PC-9 (cell line): ENCODE data around the gene PBX4. TPM values are rescaled to one million over a fixed set of nuclear protein-coding genes. Genes with fewer than 3 reads are reported as not detected.

Experiments
- BruUV-seq: library from RNA; stranded (reverse); fragments of 400-500 nt; replicated peaks from 2 replicates; lab custom pipeline; 2021; lab: Mats Ljungman, UMichigan
- CTCF ChIA-PET: fragments of 300-600 bp; sonication (Branson Sonifier 250); formaldehyde crosslinking; loops from one replicate; lab custom pipeline; 2022; ENCODE audit warnings: antibody characterized with exemption; lab: Charles Lee
- POLR2A ChIA-PET: fragments of 300-600 bp; sonication (Branson Sonifier 250); formaldehyde crosslinking; loops from one replicate; lab custom pipeline; 2022; ENCODE audit warnings: antibody characterized with exemption; ENCODE audit not compliant: unreplicated experiment; lab: Charles Lee
- DNase-seq, 2 experiments: peaks; one replicate each; pipeline versions ENCODE4 v3.0.0 to v3.0.0-alpha.2; 2015 to 2022; ENCODE audit warnings: mixed read lengths in 1 of 2
- H2AFZ ChIP-seq: fragments of 200-600 bp; sonication (generic); 2 replicates; pipeline ENCODE4 v1.8.1; 2017; ENCODE audit warnings: antibody characterized with exemption
- H3F3A ChIP-seq: fragments of 200-600 bp; sonication (generic); 2 replicates; pipeline ENCODE4 v1.8.1; 2017; ENCODE audit warnings: antibody characterized with exemption, mild to moderate bottlenecking, low read depth; ENCODE audit not compliant: insufficient read depth
- H3K27ac ChIP-seq: fragments of 200-600 bp; sonication (generic); 2 replicates; pipeline ENCODE4 v1.6.1; 2016; ENCODE audit warnings: mixed run types
- H3K27me3 ChIP-seq: fragments of 200-600 bp; sonication (generic); 2 replicates; pipeline ENCODE4 v1.6.1; 2016; ENCODE audit warnings: low read depth, mixed run types; ENCODE audit not compliant: insufficient read depth
- H3K36me3 ChIP-seq: fragments of 200-600 bp; sonication (generic); 2 replicates; pipeline ENCODE4 v1.6.1; 2016; ENCODE audit warnings: low read depth, mixed run types
- H3K4me1 ChIP-seq: fragments of 200-600 bp; sonication (generic); replicated peaks from 2 replicates; pipeline ENCODE4 v1.6.1; 2016; ENCODE audit warnings: mixed run types; ENCODE audit not compliant: insufficient read depth
- H3K4me2 ChIP-seq: fragments of 200-600 bp; sonication (generic); 2 replicates; pipeline ENCODE4 v1.6.1; 2017; ENCODE audit warnings: mixed run types
- H3K4me3 ChIP-seq: fragments of 200-600 bp; sonication (generic); 2 replicates; pipeline ENCODE4 v1.6.1; 2016; ENCODE audit warnings: mixed run types
- H3K79me2 ChIP-seq: fragments of 200-600 bp; sonication (generic); 2 replicates; pipeline ENCODE4 v1.6.1; 2017; ENCODE audit warnings: low read depth, mixed run types
- H3K9me2 ChIP-seq: fragments of 200-600 bp; sonication (generic); 2 replicates; pipeline ENCODE4 v1.8.1; 2017; ENCODE audit warnings: mild to moderate bottlenecking; ENCODE audit not compliant: insufficient read depth
- H3K9me3 ChIP-seq: fragments of 200-600 bp; sonication (generic); 2 replicates; pipeline ENCODE4 v1.8.1; 2016; ENCODE audit warnings: low read depth; ENCODE audit not compliant: insufficient read depth
- H4K20me1 ChIP-seq: fragments of 200-600 bp; sonication (generic); 2 replicates; pipeline ENCODE4 v1.8.1; 2017; ENCODE audit not compliant: insufficient read depth
- EZH2 ChIP-seq: fragments of 200-600 bp; sonication (generic); IDR thresholded peaks from 2 replicates; pipeline ENCODE4 v1.8.0; 2017; ENCODE audit warnings: antibody characterized with exemption, low read depth
- intact Hi-C: fragments of 100-400 bp; cut with micrococcal nuclease; formaldehyde crosslinking; loops from one replicate; pipeline ENCODE4 v1.10.0; 2022; ENCODE audit not compliant: unreplicated experiment
- total RNA-seq: library from RNA; stranded (reverse); gene quantifications from 2 replicates; pipeline ENCODE4 v1.2.3, GENCODE V29; 2021
- TF ChIP-seq, protein P1 (sequence below): fragments of 200-600 bp; sonication (generic); conservative IDR thresholded peaks from 2 replicates; pipeline ENCODE4 v1.6.1; 2017; ENCODE audit warnings: mixed run types, antibody characterized with exemption, mild to moderate bottlenecking, moderate library complexity

PBX4 gene
- total RNA-seq, 1 experiment from 2014 or later = 5.7 TPM

GRCh38 chr19:19656451-19657396 lies 38.2 kb upstream of the PBX4 start:
- POLR2A ChIA-PET = no interaction called here
- H3K36me3 ChIP-seq = peaks cover 25% of the 10 kb centered on the region; the same call in 1 of the 2 replicates

GRCh38 chr19:19655641-19656343 lies 37.3 kb upstream of the PBX4 start:
- Histone ChIP-seq H3F3A (peaks cover 3% of the 10 kb centered on the region; the same call in 1 of the 2 replicates), H3K9me2 (no peaks in the 10 kb centered on the region), H3K9me3 (no peaks in the 10 kb centered on the region), H3K79me2 (peaks cover 14% of the 10 kb centered on the region), H3K4me1 (no peaks in the 10 kb centered on the region), H3K36me3 (peaks cover 25% of the 10 kb centered on the region; the same call in 1 of the 2 replicates), H3K4me3 (no peak overlapping the region), H2AFZ (no peak overlapping the region), H3K27ac (no peak overlapping the region), H4K20me1 (peaks cover 11% of the 10 kb centered on the region; the same call in 1 of the 2 replicates), H3K4me2 (no peak overlapping the region), H3K27me3 (no peaks in the 10 kb centered on the region)
- no peak for DNase-seq
- ChIA-PET CTCF (no interaction called here), POLR2A (no interaction called here)
- intact Hi-C loops = no loop called here
- no peak for TF ChIP-seq EZH2
- TF ChIP-seq, protein P1, sequence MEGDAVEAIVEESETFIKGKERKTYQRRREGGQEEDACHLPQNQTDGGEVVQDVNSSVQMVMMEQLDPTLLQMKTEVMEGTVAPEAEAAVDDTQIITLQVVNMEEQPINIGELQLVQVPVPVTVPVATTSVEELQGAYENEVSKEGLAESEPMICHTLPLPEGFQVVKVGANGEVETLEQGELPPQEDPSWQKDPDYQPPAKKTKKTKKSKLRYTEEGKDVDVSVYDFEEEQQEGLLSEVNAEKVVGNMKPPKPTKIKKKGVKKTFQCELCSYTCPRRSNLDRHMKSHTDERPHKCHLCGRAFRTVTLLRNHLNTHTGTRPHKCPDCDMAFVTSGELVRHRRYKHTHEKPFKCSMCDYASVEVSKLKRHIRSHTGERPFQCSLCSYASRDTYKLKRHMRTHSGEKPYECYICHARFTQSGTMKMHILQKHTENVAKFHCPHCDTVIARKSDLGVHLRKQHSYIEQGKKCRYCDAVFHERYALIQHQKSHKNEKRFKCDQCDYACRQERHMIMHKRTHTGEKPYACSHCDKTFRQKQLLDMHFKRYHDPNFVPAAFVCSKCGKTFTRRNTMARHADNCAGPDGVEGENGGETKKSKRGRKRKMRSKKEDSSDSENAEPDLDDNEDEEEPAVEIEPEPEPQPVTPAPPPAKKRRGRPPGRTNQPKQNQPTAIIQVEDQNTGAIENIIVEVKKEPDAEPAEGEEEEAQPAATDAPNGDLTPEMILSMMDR = no peak
- BruUV-seq = no TSS peak

More at GRCh38 chr19:19656451-19657396, 38.2 kb upstream of the PBX4 start:
- no TSS peak for BruUV-seq
- no peak overlapping the region for H3K4me2 ChIP-seq
- intact Hi-C loops = no loop called here
- H4K20me1 ChIP-seq = peaks cover 18% of the 10 kb centered on the region; the same call in 1 of the 2 replicates
- H3K27ac ChIP-seq = no peak overlapping the region
- no peaks in the 10 kb centered on the region for H3K9me2 ChIP-seq
- peaks cover 23% of the 10 kb centered on the region for H3K79me2 ChIP-seq
- peaks cover 5% of the 10 kb centered on the region; the same call in 1 of the 2 replicates for H3F3A ChIP-seq
- no peak for TF ChIP-seq EZH2
- TF ChIP-seq, protein P1 = no peak
- H2AFZ ChIP-seq = no peak overlapping the region
- peaks cover 3% of the 10 kb centered on the region; the same call in 1 of the 2 replicates for H3K4me1 ChIP-seq
- no peak overlapping the region for H3K4me3 ChIP-seq
- H3K9me3 ChIP-seq = no peaks in the 10 kb centered on the region
- CTCF ChIA-PET = no interaction called here
- H3K27me3 ChIP-seq = no peaks in the 10 kb centered on the region
- no peak for DNase-seq

- no peaks in the 10 kb centered on the region for H3K27me3 ChIP-seq
- ChIA-PET POLR2A (no interaction called here), CTCF (no interaction called here)
- no peak overlapping the region for H3K4me3 ChIP-seq
- TF ChIP-seq EZH2 = no peak
- TF ChIP-seq, protein P1 = no peak
- H3K9me3 ChIP-seq = no peaks in the 10 kb centered on the region
- H3K9me2 ChIP-seq = no peaks in the 10 kb centered on the region
- no peak for DNase-seq
- no peaks in the 10 kb centered on the region for H3K4me1 ChIP-seq
- H4K20me1 ChIP-seq = peaks cover 4% of the 10 kb centered on the region; the same call in 1 of the 2 replicates
- BruUV-seq = no TSS peak
- H3K36me3 ChIP-seq = peaks cover 28% of the 10 kb centered on the region; the same call in 1 of the 2 replicates
- H3K79me2 ChIP-seq = peaks cover 7% of the 10 kb centered on the region; the same call in 1 of the 2 replicates
- H3K4me2 ChIP-seq = no peak overlapping the region
- intact Hi-C loops = no loop called here
- no peak overlapping the region for H3K27ac ChIP-seq
- no peaks in the 10 kb centered on the region for H3F3A ChIP-seq
- no peak overlapping the region for H2AFZ ChIP-seq
Observed at GRCh38 chr19:19655051-19655594, 36.6 kb upstream of the PBX4 start.
